Measurements from ENCODE around the gene UBE2S. TPM values are rescaled to one million over a fixed set of nuclear protein-coding genes. Genes with fewer than 3 reads are reported as not detected.
"Not testable (repeated sequence)": the region's sequence is repeated elsewhere in the genome, so short reads cannot be mapped to it uniquely, and the experiment has no call there.

The UBE2S gene
- total and polyA plus RNA-seq, 2 donors (not counting 1 experiment from before 2014, with no cell fraction given): 20.6 to 72.7 TPM

DNA sequence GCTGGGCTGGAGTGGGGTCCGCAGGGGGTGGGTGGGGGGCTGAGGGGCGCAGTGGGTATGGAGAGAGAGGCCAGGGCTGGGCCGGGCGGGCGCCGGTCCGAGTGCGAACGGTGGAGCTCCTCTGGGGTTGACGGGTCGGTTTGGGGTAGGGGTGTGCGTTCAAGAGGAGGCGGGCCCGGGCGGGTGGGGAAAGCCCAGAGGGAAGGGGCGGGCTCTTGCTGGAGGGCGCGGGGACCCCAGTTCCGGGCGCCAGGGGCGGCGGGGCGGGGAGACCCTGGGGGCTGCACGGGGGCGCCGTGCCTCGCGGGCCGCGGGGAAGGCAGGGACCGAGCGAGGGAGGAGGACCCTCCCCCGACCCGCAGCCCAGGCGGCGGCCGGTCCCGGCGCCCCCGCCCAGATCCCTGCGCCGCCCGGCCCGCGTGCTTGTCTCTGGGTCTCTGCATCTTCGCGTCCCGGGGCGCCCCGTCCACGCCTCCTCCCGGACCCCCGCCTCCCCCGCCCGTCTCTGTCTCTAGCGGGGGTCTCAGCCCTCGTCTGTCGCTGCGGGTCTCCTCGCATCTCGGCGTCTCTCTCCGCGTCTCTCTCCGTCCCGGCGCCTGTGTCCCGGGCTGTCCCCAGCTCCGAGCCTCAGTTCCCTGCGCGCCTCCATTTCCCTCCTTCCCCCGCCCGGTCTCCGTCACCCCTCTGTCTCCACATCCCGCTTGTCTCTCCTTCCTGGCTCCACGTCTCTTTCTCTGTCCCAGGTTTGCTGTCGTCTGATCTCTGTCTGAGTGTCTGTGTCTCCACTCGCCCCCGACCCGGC lies 43.8 kb upstream of the UBE2S start:
- WGBS (ENCODE audit: insufficient coverage): 4% methylated on average over 71 of the region's 80 CpGs
- ChIA-PET CTCF (interaction anchor here (1.2 kb wide), 1 partner anchor 198 kb away, joined by 6 read pairs; no protein-coding TSS in a partner anchor), POLR2A (interaction anchor here (0.6 to 0.7 kb wide), 3 partner anchors 8 to 136 kb away, joined by 4 to 8 read pairs (median 5); no protein-coding TSS in a partner anchor)
- H3K4me3 ChIP-seq (ENCODE audit: control extremely low read depth in 1 of 5, extremely low read depth in 1 of 5, insufficient read depth in 1 of 5, low read depth in 2 of 5, low read length in 4 of 5): peak overlapping the region in 2 of 5 experiments; percentile 28 to 40
- peak overlapping the region; percentile 81 for H3K4me2 ChIP-seq (replicated peaks; ENCODE audit: low read depth, low read length, poor library complexity, severe bottlenecking)
- no peaks in the 10 kb centered on the region for H3K9me3 Mint-ChIP-seq (ENCODE audit: insufficient read depth)
- H3K79me2 ChIP-seq (ENCODE audit: control insufficient read depth, insufficient read depth, low read length): no peaks in the 10 kb centered on the region
- ATAC-seq (ENCODE audit: low read depth) (peak; percentile 25), DNase-seq (peak; percentile 58)
- peaks cover 19% of the 10 kb centered on the region for H3K27me3 Mint-ChIP-seq
- H2AFZ ChIP-seq (ENCODE audit: insufficient read depth, low read depth, low read length, poor library complexity, severe bottlenecking): peak overlapping the region; percentile 51
- peak overlapping the region; percentile 53 for H3K9ac ChIP-seq (ENCODE audit: low read length)
- no peak overlapping the region for H3K27ac Mint-ChIP-seq
- TF ChIP-seq EZH2 (IDR thresholded peaks at IDR 0.05; ENCODE audit: borderline replicate concordance, insufficient read depth, low read depth, low read length, poor library complexity, severe bottlenecking) (no peak), CTCF (IDR thresholded peaks at IDR 0.05) (no peak)
- H3K27me3 ChIP-seq (replicated peaks in 1 of 4; ENCODE audit: control extremely low read depth in 1 of 4, control insufficient read depth in 3 of 4, insufficient read depth in 4 of 4, low read length in 3 of 4): peaks cover 0 to 37% (median 12%) of the 10 kb centered on the region in 4 experiments
- no peak overlapping the region for H3K27ac ChIP-seq (ENCODE audit: low read length in 2 of 2)
- intact Hi-C loops (cut with micrococcal nuclease): no loop called here
- H4K20me1 ChIP-seq (ENCODE audit: control insufficient read depth, insufficient read depth, low read length, poor library complexity, severe bottlenecking): no peaks in the 10 kb centered on the region
- H3K36me3 ChIP-seq (replicated peaks in 1 of 2; ENCODE audit: control extremely low read depth in 1 of 2, control insufficient read depth in 1 of 2, extremely low read depth in 1 of 2, insufficient read depth in 2 of 2, low read length in 1 of 2): peaks cover 0 to 2% of the 10 kb centered on the region in 2 experiments
- peaks cover 15 to 17% of the 10 kb centered on the region in 2 donors for H3K4me1 ChIP-seq (ENCODE audit: control insufficient read depth in 2 of 2, insufficient read depth in 2 of 2, low read length in 2 of 2)
- peaks cover 13% of the 10 kb centered on the region for H3K4me1 Mint-ChIP-seq
- peak overlapping the region; percentile 66 for H3K4me3 Mint-ChIP-seq
- peaks cover 0 to 15% (median 0%) of the 10 kb centered on the region in 3 donors for H3K9me3 ChIP-seq (ENCODE audit: control extremely low read depth in 1 of 3, control insufficient read depth in 2 of 3, insufficient read depth in 1 of 3, low read length in 2 of 3)

- Histone ChIP-seq H4K20me1 (ENCODE audit: control insufficient read depth, insufficient read depth, low read length, poor library complexity, severe bottlenecking) (no peaks in the 10 kb centered on the region), H3K27me3 (replicated peaks in 1 of 4; ENCODE audit: control extremely low read depth in 1 of 4, control insufficient read depth in 3 of 4, insufficient read depth in 4 of 4, low read length in 3 of 4) (peaks cover 0 to 52% (median 15%) of the 10 kb centered on the region in 4 experiments), H3K4me3 (ENCODE audit: control extremely low read depth in 1 of 5, extremely low read depth in 1 of 5, insufficient read depth in 1 of 5, low read depth in 2 of 5, low read length in 4 of 5) (no peak overlapping the region), H3K9me3 (ENCODE audit: control extremely low read depth in 1 of 3, control insufficient read depth in 2 of 3, insufficient read depth in 1 of 3, low read length in 2 of 3) (peaks cover 0 to 15% (median 0%) of the 10 kb centered on the region in 3 donors), H3K27ac (ENCODE audit: low read length in 2 of 2) (no peak overlapping the region), H3K4me1 (ENCODE audit: control insufficient read depth in 2 of 2, insufficient read depth in 2 of 2, low read length in 2 of 2) (peaks cover 15 to 19% of the 10 kb centered on the region in 2 donors), H3K79me2 (ENCODE audit: control insufficient read depth, insufficient read depth, low read length) (no peaks in the 10 kb centered on the region), H3K4me2 (replicated peaks; ENCODE audit: low read depth, low read length, poor library complexity, severe bottlenecking) (no peak overlapping the region), H3K36me3 (replicated peaks in 1 of 2; ENCODE audit: control extremely low read depth in 1 of 2, control insufficient read depth in 1 of 2, extremely low read depth in 1 of 2, insufficient read depth in 2 of 2, low read length in 1 of 2) (no peaks in the 10 kb centered on the region), H3K9ac (ENCODE audit: low read length) (no peak overlapping the region), H2AFZ (ENCODE audit: insufficient read depth, low read depth, low read length, poor library complexity, severe bottlenecking) (no peak overlapping the region)
- Mint-ChIP-seq H3K27ac (no peak overlapping the region), H3K4me3 (no peak overlapping the region), H3K9me3 (ENCODE audit: insufficient read depth) (no peaks in the 10 kb centered on the region), H3K4me1 (peaks cover 13% of the 10 kb centered on the region), H3K27me3 (peaks cover 32% of the 10 kb centered on the region)
- ATAC-seq (ENCODE audit: low read depth): no peak
- intact Hi-C loops (cut with micrococcal nuclease): no loop called here
- CTCF ChIA-PET: no interaction called here
- POLR2A ChIA-PET: no interaction called here
- TF ChIP-seq CTCF (IDR thresholded peaks at IDR 0.05) (no peak), EZH2 (IDR thresholded peaks at IDR 0.05; ENCODE audit: borderline replicate concordance, insufficient read depth, low read depth, low read length, poor library complexity, severe bottlenecking) (no peak)
- 51% methylated on average over 16 of the region's 16 CpGs for WGBS (ENCODE audit: insufficient coverage)
- DNase-seq: peak; percentile 27
These were observed 41.9 kb upstream of the UBE2S start for GRCh38 chr19:55449469-55449868.

- H3K79me2 ChIP-seq (ENCODE audit: control insufficient read depth, insufficient read depth, low read length); H3K9me3 Mint-ChIP-seq (ENCODE audit: insufficient read depth); intact Hi-C loops (cut with micrococcal nuclease); H3K27ac ChIP-seq (ENCODE audit: low read length in 2 of 2); H4K20me1 ChIP-seq (ENCODE audit: control insufficient read depth, insufficient read depth, low read length, poor library complexity, severe bottlenecking); H3K36me3 ChIP-seq (replicated peaks in 1 of 2; ENCODE audit: control extremely low read depth in 1 of 2, control insufficient read depth in 1 of 2, extremely low read depth in 1 of 2, insufficient read depth in 2 of 2, low read length in 1 of 2); H3K4me3 Mint-ChIP-seq; H3K9ac ChIP-seq (ENCODE audit: low read length); POLR2A ChIA-PET; CTCF ChIA-PET; H3K4me2 ChIP-seq (replicated peaks; ENCODE audit: low read depth, low read length, poor library complexity, severe bottlenecking); H2AFZ ChIP-seq (ENCODE audit: insufficient read depth, low read depth, low read length, poor library complexity, severe bottlenecking); H3K4me3 ChIP-seq (ENCODE audit: control extremely low read depth in 1 of 5, extremely low read depth in 1 of 5, insufficient read depth in 1 of 5, low read depth in 2 of 5, low read length in 4 of 5); H3K27ac Mint-ChIP-seq; DNase-seq; ATAC-seq (ENCODE audit: low read depth): not testable (repeated sequence)
- Mint-ChIP-seq H3K4me1 (peaks cover 12% of the 10 kb centered on the region), H3K27me3 (peaks cover 36% of the 10 kb centered on the region)
- Histone ChIP-seq H3K4me1 (ENCODE audit: control insufficient read depth in 2 of 2, insufficient read depth in 2 of 2, low read length in 2 of 2) (peaks cover 15 to 21% of the 10 kb centered on the region in 2 donors), H3K9me3 (ENCODE audit: control extremely low read depth in 1 of 3, control insufficient read depth in 2 of 3, insufficient read depth in 1 of 3, low read length in 2 of 3) (peaks cover 0 to 14% (median 0%) of the 10 kb centered on the region in 3 donors), H3K27me3 (replicated peaks in 1 of 4; ENCODE audit: control extremely low read depth in 1 of 4, control insufficient read depth in 3 of 4, insufficient read depth in 4 of 4, low read length in 3 of 4) (peaks cover 0 to 59% (median 22%) of the 10 kb centered on the region in 4 experiments)
- WGBS (ENCODE audit: insufficient coverage): 91% methylated on average over 5 of the region's 5 CpGs
These were observed 40.5 kb upstream of the UBE2S start for GRCh38 chr19:55448175-55448490.
